Activated effector memory CD4-positive, alpha-beta T cell treated with Interleukin-2 at 50 U/mL for 16 hours (primary cell): ENCODE data around the gene TMTC1.

Source experiments
- DNase-seq: peaks from one replicate; pipeline ENCODE4 v3.0.0-alpha.2; 2020

TMTC1 gene

GRCh38 chr12:29517264-29517663, 266.5 kb downstream of the TMTC1 start:
- DNase-seq: no peak

- DNase-seq: no peak
Measured at GRCh38 chr12:29516431-29516875, 267.3 kb downstream of the TMTC1 start.

- no peak for DNase-seq
Measured at GRCh38 chr12:29510591-29511185, 273.1 kb downstream of the TMTC1 start.

GRCh38 chr12:29509503-29509902, 274.2 kb downstream of the TMTC1 start:
- DNase-seq: no peak

GRCh38 chr12:29508949-29509348, 274.8 kb downstream of the TMTC1 start:
- no peak for DNase-seq

- DNase-seq: no peak
Measured at GRCh38 chr12:29505122-29505521, 278.6 kb downstream of the TMTC1 start.

- no peak for DNase-seq
Measured at GRCh38 chr12:29503283-29503682, 280.5 kb downstream of the TMTC1 start.

- no peak for DNase-seq
Measured at GRCh38 chr12:29499235-29499634, 284.5 kb downstream of the TMTC1 start.

GRCh38 chr12:29497588-29497987, 286.2 kb downstream of the TMTC1 start, which contains the start of gene OVCH1:
OVCH1 (minus strand) TSS chr12:29497686; CDS start chr12:29497686, 0 bp downstream.
- no peak for DNase-seq

- no peak for DNase-seq
Measured at GRCh38 chr12:29492891-29493290, 290.9 kb downstream of the TMTC1 start.

- DNase-seq: no peak
Measured at GRCh38 chr12:29486972-29487371, 296.8 kb downstream of the TMTC1 start.

GRCh38 chr12:29463198-29463597, 320.5 kb downstream of the TMTC1 start:
- no peak for DNase-seq

- DNase-seq: no peak
Measured at GRCh38 chr12:29460082-29460481, 323.7 kb downstream of the TMTC1 start.

GRCh38 chr12:29455087-29455486, 328.7 kb downstream of the TMTC1 start:
- no peak for DNase-seq

GRCh38 chr12:29451888-29452287, 331.9 kb downstream of the TMTC1 start:
- no peak for DNase-seq
